HepG2 (cell line): ENCODE results near the gene TACC2. TPM values are rescaled to one million over a fixed set of nuclear protein-coding genes. Genes with fewer than 3 reads are reported as not detected.

Experiments
- BATF2 ChIP-seq: sonication (generic); formaldehyde crosslinking; IDR thresholded peaks from 2 replicates; pipeline ENCODE4 v1.8.0; 2022; ENCODE audit warnings: mild to moderate bottlenecking, missing genetic modification reagents, moderate library complexity
- HMGXB3 ChIP-seq: sonication (generic); formaldehyde crosslinking; IDR thresholded peaks from 2 replicates; pipeline ENCODE4 v1.4.0; 2020; ENCODE audit warnings: missing genetic modification reagents, borderline replicate concordance
- HNF4A ChIP-seq: sonication (generic); formaldehyde crosslinking; IDR thresholded peaks from 2 replicates; pipeline ENCODE4 v1.4.0; 2020; ENCODE audit warnings: missing genetic modification reagents
- PHF21A ChIP-seq: sonication (generic); formaldehyde crosslinking; IDR thresholded peaks from 2 replicates; pipeline ENCODE4 v1.5.0; 2020; ENCODE audit warnings: mild to moderate bottlenecking, missing genetic modification reagents
- POLR2AphosphoS5 ChIP-seq: IDR thresholded peaks from 2 replicates; pipeline ENCODE4 v1.6.1; 2012; ENCODE audit warnings: low read depth, low read length
- SALL1 ChIP-seq: sonication (generic); formaldehyde crosslinking; IDR thresholded peaks from 2 replicates; pipeline ENCODE4 v1.8.0; 2022; ENCODE audit warnings: mild to moderate bottlenecking, missing genetic modification reagents
- SIX1 ChIP-seq: sonication (generic); formaldehyde crosslinking; IDR thresholded peaks from 2 replicates; pipeline ENCODE4 v1.4.0; 2020; ENCODE audit warnings: missing genetic modification reagents, borderline replicate concordance
- SNAPC5 ChIP-seq: sonication (generic); formaldehyde crosslinking; IDR thresholded peaks from 2 replicates; pipeline ENCODE4 v1.8.1; 2023; ENCODE audit warnings: mild to moderate bottlenecking, missing genetic modification reagents, borderline replicate concordance
- SP4 ChIP-seq: sonication (generic); formaldehyde crosslinking; IDR thresholded peaks from 2 replicates; pipeline ENCODE4 v1.8.1; 2023; ENCODE audit warnings: mild to moderate bottlenecking, missing genetic modification reagents
- STAT6 ChIP-seq: sonication (generic); formaldehyde crosslinking; IDR thresholded peaks from 2 replicates; pipeline ENCODE4 v1.4.0; 2020; ENCODE audit warnings: missing genetic modification reagents, mild to moderate bottlenecking, borderline replicate concordance
- THAP8 ChIP-seq: sonication (generic); formaldehyde crosslinking; IDR thresholded peaks from 2 replicates; pipeline ENCODE4 v1.5.1; 2020; ENCODE audit warnings: missing genetic modification reagents, mild to moderate bottlenecking, borderline replicate concordance
- U2AF2 ChIP-seq: fragments of 200-400 bp; formaldehyde crosslinking; IDR thresholded peaks from 2 replicates; pipeline ENCODE4 v1.6.1; 2017; ENCODE audit warnings: low read depth, mild to moderate bottlenecking, low read length
- UBTF ChIP-seq: sonication (generic); formaldehyde crosslinking; IDR thresholded peaks from 2 replicates; pipeline ENCODE4 v1.4.0; 2020; ENCODE audit warnings: mild to moderate bottlenecking, missing genetic modification reagents
- ZNF143 ChIP-seq: sonication (generic); formaldehyde crosslinking; IDR thresholded peaks from 2 replicates; pipeline ENCODE4 v1.4.0; 2020; ENCODE audit warnings: missing genetic modification reagents
- ZNF652 ChIP-seq: IDR thresholded peaks from 2 replicates; pipeline ENCODE4 v1.6.1; 2016; ENCODE audit warnings: low read depth, borderline replicate concordance
- ZSCAN9 ChIP-seq: IDR thresholded peaks from 2 replicates; pipeline ENCODE4 v1.6.1; 2016; ENCODE audit warnings: borderline replicate concordance
- polyA plus RNA-seq, 8 experiments: library from polyadenylated mRNA; depleted of rRNA in 3 of 8; stranded (reverse) in 7 of 8; unstranded in 1 of 8; fragments of >200 nt; fragmentation: Illumina TruSeq in 4 of 8; extraction: Trizol in 4 of 8; gene quantifications; 2 replicates each; pipeline versions ENCODE4 v1.2.1 to v1.2.3, GENCODE V29; 2011 to 2016; ENCODE audit warnings: low read depth in 4 of 8, missing spikeins in 1 of 8, mixed read lengths in 1 of 8; ENCODE audit not compliant: insufficient read depth in 1 of 8
- total RNA-seq, 5 experiments: library from RNA; depleted of rRNA; stranded (reverse); fragments of >200 nt; fragmentation: Illumina TruSeq; extraction: Trizol; gene quantifications; 2 replicates each; pipeline ENCODE4 v1.2.3, GENCODE V29; 2016; ENCODE audit warnings: low read depth in 1 of 5

TACC2 gene
- total and polyA plus RNA-seq, 2 of the 13 experiments (the other 11 are each of a cell fraction or from before 2014, with no cell fraction given): 11.8 to 16.0 TPM

GRCh38 chr10:122176232-122177213 lies 187.6 kb downstream of the TACC2 start (continued):
- TF ChIP-seq HMGXB3 (CRISPR knock-in tag) (no peak), ZSCAN9 (no peak), U2AF2 (no peak), STAT6 (no peak), SIX1 (peak; percentile 40; the same call in 1 of the 2 replicates), UBTF (no peak; the same call in 1 of the 2 replicates), ZNF652 (CRISPR knock-in tag) (0 out of 2 replicates have a peak, but pooled peaks have one; percentile 16), HNF4A (CRISPR knock-in tag) (peak; percentile 88), SALL1 (CRISPR knock-in tag) (peak; percentile 65), POLR2AphosphoS5 (no peak), SP4 (CRISPR knock-in tag) (no peak), PHF21A (CRISPR knock-in tag) (peak; percentile 62), SNAPC5 (CRISPR knock-in tag) (no peak), BATF2 (CRISPR knock-in tag) (no peak), THAP8 (no peak), ZNF143 (CRISPR knock-in tag) (no peak)
